MV-4-11 (cell line): ENCODE results near the gene BRIP1.
"Not testable (repeated sequence)": the region's sequence is repeated elsewhere in the genome, so short reads cannot be mapped to it uniquely, and the experiment has no call there.

Experiments used
- DNase-seq: peaks from one replicate; lab custom pipeline; 2025; lab: John Stamatoyannopoulos, UW

BRIP1 gene

DNA sequence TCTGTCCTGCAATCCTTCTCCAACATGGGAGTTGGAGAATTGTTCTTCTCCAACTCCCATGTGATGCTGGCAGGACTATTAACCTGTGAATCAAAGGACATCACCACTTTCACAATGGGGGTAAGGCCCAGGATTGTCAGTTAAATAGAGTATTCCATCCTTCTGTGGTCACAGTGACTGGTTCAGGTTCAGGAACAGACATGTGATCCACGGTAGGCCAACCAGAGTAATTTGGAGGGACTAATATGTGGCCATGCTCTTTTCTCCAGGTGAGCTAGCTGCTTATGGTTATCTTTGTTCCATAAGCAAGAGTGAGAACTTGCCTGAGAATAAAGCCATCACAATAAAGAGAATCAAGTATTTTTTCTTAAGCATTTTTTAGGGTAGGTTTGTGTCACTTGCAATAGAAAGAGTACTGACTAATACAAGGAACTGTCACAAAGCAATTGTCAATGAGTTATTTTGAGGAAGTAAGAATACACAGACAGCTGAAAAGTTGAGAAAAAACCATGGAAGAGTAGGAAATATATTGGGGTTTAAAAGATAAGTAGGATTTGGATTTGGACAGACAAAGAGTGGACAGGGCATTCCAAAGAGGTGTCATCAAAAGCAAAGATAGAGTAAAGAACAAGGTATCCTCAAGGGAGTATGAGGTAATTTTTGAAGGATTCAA lies 63.4 kb downstream of the BRIP1 start:
- DNase-seq: peak; percentile 79

DNA sequence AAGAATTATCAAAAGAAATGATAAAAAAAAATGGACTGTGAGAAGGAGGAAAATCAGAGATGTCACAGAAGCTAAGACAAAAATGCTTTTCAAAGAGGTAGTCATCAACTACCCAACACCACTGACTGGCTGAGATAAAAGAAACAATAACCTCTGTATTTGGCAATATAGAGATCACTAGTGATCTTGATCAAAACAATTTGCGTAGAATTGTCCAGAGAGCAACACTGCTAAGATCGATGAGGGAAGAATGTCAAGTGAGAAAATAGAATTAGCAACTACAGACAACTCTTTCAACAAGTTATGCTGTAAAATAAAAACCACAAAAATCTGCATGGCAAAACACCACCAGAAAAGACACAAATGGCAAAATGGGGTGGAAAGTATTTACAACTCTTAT lies 66.0 kb downstream of the BRIP1 start:
- no peak for DNase-seq

DNA sequence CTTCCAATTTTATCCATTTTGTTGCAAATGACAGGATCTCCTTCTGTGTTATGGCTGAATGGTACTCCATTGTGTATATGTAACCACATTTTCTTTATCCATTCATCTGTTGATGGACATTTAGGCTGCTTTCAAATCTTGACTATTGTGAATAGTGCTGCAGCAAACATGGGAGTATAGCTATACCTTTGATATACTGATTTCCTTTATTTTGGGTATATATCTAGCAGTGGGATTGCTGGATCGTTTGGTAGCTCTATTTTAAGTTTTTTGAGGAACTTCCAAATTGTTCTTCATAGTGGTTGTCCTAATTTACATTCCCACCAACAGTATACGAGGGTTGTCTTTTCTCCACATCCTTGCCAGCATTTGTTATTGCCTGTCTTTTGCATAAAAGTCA lies 67.8 kb downstream of the BRIP1 start:
- no peak for DNase-seq

DNA sequence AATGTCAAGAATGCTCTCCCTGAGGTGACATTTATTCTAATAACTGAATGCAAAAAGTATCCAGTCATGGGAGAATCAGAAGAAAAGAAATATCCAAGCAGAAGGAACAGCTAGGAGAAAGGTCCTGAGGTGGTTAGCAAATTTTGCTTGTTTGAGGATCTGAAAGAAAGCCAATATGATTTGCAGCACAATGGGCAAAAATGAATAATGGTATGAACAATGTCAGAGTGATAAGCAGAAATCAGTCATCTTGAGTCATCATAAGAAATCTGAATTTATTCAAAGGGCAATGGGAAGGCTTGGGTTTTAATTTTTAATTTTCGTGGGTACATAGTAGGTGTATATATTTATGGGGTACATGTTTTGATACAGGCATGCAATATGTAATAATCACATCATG lies 68.5 kb downstream of the BRIP1 start:
- DNase-seq: no peak

DNA sequence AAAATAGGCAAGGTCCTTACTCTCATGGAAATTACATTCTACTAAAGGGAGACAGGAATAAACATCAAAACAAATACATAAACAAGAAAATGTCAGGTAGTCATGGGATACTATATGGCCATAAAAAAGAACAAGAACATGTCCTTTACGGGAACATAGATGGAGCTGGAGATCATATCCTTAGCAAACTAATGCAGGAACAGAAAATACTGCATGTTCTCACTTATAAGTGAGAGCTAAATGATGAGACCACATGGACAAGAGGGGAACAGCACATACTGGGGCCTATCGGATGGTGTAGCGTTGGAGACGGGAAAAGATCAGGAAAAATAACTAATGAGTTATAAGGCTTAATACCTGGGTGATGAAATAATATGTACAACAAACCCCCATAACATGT lies 69.1 kb downstream of the BRIP1 start:
- DNase-seq: no peak

DNA sequence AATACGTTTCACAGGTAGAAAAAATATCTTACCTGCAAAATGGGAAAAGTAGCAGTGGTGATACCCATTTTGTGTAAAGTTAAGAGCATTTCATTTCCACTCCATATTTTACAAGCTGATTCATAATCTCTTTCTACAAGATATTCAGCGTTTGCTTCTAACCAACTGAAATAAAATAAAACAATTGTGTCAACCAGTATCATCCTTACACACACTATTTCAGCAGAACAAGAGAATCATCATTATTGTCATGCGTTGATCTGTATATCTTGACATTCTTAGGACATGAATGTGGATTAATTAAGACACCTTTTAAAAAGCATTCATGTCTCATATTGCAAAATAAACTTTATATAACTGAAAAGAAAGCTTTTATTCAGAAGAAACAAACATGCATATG lies 69.8 kb downstream of the BRIP1 start:
- no peak for DNase-seq

DNA sequence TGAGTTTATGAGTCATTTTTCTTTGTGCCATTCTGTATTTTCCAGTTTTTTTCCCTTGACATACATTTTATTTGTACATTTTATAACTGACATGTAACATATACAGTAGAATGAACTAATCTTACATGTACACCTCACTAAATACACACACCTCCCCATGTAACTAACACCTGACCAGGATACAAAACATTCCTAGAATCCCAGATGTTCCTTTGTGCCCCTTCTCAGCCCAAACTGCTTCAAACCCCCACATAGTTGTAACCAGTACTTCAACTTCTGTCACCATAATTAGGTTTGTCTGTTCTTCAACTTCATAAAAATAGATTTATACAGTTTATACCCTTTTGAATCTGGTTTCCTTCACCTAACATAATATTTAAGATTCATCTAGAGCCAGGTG lies 73.5 kb downstream of the BRIP1 start:
- DNase-seq: no peak

DNA sequence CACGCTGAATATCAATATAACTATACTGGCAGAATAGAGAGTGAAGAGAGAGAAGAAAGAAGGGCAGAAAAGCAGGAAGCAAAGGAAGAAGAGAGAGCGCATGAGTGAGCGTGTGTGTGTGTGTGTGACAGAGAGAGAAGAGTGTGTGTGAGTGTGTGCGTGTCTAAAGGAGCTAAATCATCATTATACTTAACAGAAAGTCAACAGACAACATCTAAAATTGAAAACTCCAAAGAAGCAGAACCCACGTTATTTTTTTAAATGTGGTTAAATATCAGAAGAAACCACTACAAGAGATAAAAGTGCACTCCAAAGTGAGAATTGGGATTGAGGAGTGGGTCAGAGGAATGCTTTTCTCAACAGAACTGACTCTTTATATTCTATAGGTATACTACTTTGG lies 77.2 kb downstream of the BRIP1 start:
- peak; percentile 6 for DNase-seq

DNA sequence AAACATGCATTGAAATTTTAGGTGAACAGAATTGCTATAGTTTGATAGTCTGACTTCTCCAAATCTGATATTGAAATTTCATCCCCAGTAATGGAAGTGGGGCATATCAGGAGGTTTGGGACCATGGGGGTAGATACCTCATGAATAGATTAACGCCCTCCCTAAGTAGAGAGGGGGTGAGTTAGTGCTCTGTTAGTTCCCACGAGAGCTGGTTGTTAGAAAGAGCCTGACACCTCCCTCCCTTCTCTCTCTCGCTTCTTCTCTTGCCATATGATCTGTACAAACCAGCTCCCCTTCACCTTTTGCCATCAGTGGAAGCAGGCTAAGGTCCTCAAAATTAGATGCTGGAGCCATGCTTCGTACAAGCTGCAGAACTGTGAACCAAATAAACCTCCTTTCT lies 78.8 kb downstream of the BRIP1 start:
- no peak for DNase-seq

DNA sequence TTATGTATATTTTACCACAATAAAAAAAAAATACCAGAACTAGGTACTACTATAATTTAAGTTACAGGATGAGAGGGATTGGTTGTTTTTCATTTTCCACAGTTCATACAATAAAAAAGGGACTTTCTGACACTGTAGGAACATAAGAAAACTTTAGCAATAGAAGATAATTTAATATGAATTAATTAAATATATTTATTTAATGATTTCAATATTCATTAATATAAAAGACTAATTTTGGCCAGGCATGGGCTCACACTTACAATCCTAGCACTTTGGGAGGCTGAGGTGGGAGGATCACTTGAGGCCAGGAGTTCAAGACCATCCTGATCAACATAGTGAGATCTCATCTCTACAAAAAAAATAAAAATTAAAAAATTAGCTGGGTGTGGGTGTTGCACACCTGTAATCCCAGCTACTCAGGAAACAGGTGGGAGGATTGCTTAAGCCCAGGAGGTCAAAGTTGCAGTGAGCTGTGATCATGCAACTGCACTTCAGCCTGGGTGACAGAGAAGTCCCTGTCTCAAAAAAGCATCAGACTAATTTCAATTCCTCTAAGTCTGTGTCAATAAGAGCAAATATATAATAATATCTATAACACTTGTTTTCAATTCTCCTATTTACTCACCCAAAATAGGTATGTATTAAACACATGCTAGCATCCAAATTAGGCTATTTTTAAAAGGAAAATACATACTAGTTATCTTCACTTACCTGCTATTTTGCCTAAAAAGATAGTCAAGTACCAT lies 79.6 kb downstream of the BRIP1 start:
- no peak for DNase-seq

DNA sequence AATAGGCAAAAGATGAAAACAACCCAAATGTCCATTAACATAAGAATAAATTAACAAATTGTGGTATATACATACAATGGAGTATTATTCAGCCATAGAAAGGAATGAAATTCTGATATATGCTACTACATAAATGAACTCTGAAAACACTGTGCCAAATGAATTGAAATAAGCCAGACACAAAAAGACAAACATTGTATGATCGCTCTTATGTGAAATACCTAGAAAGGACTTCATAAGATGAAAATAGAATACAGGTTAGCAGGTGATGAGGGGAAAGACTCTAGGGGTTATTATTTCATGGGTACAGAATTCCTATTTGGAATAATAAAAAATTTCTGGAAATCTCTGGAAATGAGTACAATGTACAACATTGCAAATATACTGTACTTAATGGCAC lies 80.2 kb downstream of the BRIP1 start:
- DNase-seq: no peak

DNA sequence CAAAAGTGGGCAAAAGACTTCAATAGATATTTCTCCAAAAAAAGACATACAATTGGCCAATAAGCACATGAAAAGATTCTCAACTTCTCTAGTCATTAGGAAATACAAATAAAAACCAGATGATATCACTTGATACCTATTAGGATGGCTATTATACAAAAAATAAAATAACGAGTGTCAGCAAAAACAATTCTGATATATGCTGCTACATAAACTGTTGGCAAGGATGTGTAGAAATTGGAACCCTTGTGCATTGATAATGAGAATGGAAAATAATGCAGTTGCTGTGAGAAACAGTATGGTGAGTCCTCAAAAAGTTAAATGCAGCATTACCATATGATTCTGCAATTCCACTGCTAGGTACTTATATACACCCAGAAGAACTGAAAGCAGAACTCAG lies 80.6 kb downstream of the BRIP1 start:
- no peak for DNase-seq

DNA sequence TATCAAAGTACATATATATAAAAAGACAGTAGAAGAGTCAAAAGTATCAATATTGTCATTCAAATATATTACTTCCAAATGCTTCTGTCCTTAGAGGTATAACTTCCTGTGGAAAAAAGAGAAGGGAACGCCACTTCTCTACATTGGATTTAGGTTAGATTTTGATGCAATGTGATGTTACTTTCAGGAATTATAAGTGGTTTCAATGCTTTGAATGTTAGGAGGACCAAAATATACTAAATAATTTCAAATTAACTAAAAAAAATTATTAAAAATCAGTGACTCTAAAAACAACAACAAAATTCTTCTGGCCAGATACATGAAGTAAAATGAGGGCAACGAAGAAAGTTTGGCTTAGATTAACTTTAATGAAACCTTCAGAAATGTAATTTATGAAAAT lies 88.0 kb downstream of the BRIP1 start:
- DNase-seq: no peak

DNA sequence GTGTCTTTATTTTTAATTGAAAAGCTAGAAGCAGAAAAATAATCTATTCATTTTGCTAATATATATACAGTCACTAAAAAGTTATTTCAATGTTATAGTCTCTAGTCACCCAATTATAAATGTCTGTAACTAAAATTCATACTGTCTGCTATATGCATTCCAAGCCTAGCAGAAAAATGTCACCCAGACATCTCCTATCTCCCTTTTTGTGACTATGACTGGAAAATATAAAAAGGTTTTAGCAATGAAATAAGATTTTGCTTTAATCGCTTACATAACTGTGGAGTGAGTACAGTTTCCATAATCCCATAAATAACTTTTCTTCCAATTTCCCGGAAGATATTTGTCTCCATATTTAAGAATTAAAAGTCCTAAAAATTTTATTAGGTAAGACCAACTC lies 88.6 kb downstream of the BRIP1 start:
- DNase-seq: no peak

DNA sequence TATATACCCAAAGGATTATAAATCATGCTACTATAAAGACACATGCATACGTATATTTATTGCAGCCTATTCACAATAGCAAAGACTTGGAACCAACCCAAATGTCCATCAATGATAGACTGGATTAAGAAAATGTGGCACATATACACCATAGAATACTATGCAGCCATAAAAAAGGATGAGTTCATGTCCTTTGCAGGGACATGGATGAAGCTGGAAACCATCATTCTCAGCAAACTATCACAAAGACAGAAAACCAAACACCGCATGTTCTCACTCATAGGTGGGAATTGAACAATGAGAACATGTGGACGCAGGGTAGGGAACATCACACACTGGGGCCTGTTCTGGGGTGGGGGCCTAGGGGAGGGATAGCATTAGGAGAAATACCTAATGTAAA lies 89.2 kb downstream of the BRIP1 start:
- not testable (repeated sequence) for DNase-seq

DNA sequence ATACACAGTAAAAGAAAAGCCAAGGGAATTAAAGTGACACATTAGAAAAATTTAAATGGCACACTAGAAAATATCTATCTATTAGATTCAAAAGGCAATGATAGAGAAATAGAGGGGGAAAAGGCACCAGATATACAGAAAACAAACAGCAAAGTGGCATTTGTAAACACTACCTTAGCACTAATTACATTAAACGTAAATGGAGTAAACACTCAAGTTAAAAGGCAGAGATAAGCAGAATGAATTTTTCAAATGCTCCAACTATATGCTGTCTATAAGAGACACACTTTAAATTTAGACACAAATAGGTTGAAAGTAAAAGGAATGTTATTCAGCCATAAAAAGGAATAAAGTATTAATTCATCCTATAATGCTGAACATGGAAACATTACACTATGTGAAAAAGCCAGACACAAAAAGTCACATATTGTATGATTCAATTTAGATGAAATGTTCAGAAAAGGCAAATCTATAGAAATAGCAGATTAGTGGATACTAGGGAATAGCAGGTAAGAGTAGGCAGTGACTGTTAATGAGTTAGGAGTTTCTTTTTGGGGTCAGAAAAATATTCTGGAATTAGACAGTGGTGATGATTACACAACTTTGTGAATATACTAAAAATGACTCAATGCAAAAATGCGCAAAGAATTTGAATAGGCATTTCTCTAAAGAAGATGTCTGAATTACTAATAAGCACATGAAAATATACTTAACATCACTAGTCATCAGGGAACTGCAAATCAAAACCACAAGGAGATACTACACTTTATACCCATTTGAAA lies 92.4 kb downstream of the BRIP1 start:
- DNase-seq: no peak

DNA sequence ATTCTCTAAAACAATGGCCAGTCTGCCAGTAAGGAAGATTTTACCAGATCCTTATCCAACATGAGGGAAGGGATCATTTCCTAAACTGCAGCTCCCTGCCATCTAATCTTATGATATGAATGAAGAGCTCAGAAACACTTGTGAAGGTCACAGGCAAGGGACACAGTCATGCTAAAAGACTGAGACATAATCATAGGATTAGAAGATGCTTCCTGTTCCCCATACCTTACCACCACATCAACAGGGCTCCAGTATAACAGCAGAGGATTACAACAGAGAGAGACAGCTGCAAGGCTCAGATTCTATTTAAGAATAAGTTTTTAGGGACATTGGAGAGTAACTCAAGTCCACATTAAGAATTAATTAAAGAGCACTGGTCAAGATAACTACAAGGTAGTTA lies 93.3 kb downstream of the BRIP1 start:
- peak; percentile 88 for DNase-seq

DNA sequence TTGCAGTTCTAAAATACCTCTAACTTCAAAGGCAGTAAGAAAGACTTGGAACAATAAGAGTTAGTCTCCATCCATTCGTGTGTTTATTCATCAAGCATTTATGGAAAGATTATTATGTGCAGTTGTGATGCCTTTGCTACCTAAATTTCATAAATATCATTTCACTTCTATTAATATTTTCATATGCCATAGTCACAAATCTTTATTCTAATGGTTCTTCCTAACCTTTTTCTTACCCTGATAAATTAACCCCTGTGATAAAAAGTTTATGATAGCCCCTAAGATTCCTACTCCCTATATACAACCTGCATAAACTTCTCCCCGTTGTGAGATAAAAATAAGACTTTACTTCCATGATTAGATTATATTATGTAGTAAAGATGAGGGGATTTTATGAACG lies 94.9 kb downstream of the BRIP1 start:
- DNase-seq: no peak

DNA sequence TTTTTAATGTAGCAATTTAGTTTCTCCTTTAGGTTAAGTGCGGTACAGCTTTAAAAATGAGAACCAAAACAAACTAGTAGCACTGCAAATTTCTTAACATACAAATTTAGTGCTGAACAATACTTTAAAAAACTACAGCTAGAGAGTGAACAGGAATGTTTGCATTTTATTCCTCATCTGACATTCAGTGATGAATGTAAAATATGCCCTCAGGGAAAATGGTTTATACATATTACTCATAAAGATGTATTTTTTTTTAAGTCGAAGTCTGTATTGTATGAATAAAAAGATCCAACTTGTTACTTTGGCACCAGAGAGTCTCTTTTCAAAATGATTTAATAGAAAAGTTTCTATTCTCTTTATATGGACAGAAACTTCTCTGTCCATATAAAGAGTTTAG lies 96.8 kb downstream of the BRIP1 start:
- no peak for DNase-seq

DNA sequence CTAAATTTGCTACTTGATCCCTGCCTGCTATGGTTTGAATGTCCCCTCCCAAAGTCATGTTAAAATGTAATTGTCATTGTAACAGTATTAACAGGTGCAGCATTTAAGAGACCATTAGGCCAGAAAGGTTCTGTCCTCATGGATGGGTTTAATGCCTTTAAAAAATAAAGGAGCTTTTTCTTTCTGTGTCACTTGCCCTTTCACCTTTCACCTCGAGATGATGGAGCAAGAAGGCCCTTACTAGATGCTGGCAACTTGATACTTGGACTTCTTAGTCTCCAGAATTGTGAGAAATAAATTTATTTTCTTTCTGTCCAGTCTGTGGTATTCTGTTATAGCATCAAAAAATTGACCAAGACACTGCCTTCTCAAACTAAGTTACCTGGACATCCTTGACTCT lies 98.5 kb downstream of the BRIP1 start:
- no peak for DNase-seq

DNA sequence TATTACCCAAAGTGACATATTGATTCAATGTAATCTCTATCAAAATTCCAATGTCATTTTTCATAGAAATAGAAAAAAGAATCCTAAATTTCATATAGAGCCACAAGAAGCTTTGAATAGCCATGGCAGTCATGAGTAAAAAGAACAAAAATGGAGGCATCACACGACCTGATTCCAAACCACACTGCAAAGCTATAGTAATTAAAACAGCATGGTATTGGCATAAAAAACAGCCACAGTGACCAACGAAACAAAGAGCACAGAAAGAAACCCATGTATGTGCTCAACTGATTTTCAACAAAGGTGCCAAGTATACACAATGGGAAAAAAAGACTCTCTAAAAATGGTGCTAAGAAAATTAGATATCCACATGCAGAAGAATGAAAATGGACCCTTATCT lies 101.5 kb downstream of the BRIP1 start:
- DNase-seq: no peak

DNA sequence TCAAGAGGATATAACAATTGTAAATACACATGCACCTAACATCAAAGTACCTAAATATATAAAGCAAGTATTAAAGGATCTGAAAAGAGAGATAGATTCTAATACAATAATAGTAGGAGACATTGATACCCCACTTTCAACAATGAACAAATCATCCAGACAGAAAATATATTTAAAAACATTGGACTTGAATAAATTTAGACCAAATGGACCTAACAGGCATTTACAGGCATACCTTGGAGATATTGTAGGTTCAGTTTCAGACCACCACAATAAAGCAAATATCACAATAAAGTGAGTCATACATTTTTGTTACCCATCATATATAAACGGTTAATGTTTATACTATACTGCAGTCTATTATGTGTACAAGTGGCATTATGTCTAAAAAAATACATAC lies 104.0 kb downstream of the BRIP1 start:
- DNase-seq: no peak

DNA sequence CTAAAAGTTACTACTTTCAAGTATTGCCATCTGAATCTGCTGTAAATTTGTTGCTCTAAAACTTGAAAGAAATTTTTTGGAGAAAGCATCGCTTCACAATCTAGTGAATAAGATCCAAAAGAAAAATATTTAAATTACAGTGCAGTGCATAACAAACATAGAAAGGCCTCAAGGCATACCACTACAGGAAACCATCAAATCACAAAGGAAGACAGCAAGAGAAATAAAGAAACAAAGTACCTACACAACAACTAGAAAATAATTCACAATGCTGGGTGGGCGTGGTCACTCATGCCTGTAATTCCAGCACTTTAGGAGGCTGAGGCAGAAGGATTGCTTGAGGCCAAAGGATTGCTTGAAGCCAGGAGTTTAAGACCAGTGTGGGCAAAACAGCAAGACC lies 104.9 kb downstream of the BRIP1 start:
- DNase-seq: no peak
